Cardiac fibroblast (primary cell): ENCODE measurements around the gene ACADSB.

Experiments used
- DNase-seq, 2 donors: peaks; one replicate each; pipeline versions ENCODE4 v3.0.0 to v3.0.0-alpha.2; 2010; ENCODE audit warnings: low read depth in 2 of 2
- H3K4me3 ChIP-seq, 2 donors: replicated peaks in 1 of 2; 1 replicate in 1 of 2; 2 replicates in 1 of 2; pipeline ENCODE4 v1.5.1; 2011; ENCODE audit warnings: low read depth in 2 of 2, low read length in 2 of 2, mild to moderate bottlenecking in 2 of 2, moderate library complexity in 1 of 2
- TF ChIP-seq, protein P1 (sequence below): IDR thresholded peaks from one replicate; pipeline ENCODE4 v1.5.1; 2011; ENCODE audit warnings: low read depth, mild to moderate bottlenecking, low read length, inconsistent platforms

The ACADSB gene

DNA sequence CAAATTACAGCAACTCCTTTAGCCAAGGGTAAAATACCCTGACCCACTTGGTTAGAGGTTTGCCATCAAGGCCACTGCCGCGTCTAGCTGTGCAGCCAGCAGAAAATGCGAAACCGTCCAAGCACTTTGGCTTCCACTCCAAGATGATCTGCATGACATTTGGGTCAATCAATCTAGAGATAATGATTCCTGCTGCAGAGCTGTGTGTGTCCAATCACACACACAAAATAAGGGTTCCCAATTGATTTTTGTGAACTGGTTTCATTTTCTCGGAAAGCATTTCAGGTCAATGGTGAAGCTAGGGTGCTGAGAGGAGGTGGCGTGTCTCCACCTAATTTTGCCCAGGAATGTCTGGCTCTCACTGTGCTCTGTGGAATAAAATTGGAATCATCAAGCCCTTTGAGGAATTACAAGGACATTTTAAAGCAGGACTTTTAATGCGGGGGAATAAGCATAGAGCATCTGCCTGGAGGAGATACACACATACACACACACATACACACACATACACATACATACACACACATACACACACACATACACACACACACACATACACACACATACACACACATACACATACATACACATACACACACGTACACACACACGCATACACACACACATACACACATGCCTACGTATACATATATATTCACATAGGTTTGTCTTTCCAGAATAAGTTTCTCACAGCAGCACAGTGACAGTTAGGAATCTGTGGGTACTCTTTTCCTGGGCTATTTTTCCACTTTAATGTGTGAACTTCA, 59.5 kb downstream of the ACADSB start:
- DNase-seq, result no peak
- TF ChIP-seq, protein P1, sequence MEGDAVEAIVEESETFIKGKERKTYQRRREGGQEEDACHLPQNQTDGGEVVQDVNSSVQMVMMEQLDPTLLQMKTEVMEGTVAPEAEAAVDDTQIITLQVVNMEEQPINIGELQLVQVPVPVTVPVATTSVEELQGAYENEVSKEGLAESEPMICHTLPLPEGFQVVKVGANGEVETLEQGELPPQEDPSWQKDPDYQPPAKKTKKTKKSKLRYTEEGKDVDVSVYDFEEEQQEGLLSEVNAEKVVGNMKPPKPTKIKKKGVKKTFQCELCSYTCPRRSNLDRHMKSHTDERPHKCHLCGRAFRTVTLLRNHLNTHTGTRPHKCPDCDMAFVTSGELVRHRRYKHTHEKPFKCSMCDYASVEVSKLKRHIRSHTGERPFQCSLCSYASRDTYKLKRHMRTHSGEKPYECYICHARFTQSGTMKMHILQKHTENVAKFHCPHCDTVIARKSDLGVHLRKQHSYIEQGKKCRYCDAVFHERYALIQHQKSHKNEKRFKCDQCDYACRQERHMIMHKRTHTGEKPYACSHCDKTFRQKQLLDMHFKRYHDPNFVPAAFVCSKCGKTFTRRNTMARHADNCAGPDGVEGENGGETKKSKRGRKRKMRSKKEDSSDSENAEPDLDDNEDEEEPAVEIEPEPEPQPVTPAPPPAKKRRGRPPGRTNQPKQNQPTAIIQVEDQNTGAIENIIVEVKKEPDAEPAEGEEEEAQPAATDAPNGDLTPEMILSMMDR, result no peak
- H3K4me3 ChIP-seq, result no peak overlapping the region

DNA sequence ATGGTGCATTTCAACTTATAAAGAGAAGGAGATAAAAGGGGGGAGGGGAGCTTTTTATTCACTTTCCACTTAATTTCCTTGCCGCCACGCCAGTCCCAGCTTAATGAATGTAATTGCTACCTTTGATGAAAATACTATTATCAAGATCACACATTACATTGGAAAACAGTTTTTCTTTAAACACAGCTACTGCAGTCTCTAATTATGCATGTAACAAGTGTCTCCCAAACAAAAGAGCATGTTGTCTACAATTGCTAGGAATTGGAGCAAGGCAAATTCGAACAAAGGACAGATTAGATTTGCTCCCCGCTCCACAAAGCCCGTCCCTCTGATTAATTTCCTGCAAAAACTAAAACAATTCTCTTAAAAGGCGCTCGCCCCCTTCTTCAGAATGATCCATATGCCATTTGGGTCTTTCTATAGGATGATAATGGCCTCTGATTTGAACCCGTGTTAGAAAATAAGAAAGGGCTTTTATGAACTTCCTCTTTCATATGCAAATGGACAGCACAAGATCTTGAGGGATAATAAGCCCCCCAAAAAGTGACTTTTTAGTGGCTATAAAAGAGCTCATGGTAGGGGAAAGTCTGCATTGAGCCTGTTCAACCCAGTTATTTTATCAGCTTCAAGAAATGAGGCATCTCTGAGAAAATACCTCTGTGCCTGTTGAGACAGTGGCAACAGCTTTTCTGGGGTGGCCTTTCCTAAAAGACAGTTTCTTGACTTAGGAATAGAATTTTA, 60.6 kb downstream of the ACADSB start:
- no peak overlapping the region for H3K4me3 ChIP-seq

DNA sequence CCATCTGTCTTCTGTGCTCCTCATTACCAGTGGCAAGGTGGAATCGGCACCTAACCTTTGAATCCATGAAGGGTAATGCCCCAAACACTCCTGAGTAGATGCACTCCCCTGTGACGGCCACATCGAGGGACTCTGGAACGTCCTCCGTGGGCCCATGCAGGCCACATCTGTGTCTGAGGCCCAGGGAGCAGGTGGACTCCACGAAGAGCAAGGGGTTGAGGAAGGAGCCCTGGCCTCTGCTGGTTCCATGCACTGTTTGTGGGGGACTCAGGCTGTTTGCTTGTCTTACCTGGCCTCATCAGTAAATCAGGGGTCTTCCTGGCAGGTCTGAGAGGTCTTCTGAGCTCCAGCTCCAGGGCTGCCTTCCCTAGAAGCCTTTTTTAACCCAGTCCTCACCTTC, 64.4 kb downstream of the ACADSB start:
- TF ChIP-seq, protein P1, result no peak
- H3K4me3 ChIP-seq, result no peak overlapping the region
- DNase-seq, result no peak

More for the DNA sequence above, 60.6 kb downstream of the ACADSB start:
- TF ChIP-seq, protein P1, result no peak
- no peak for DNase-seq

DNA sequence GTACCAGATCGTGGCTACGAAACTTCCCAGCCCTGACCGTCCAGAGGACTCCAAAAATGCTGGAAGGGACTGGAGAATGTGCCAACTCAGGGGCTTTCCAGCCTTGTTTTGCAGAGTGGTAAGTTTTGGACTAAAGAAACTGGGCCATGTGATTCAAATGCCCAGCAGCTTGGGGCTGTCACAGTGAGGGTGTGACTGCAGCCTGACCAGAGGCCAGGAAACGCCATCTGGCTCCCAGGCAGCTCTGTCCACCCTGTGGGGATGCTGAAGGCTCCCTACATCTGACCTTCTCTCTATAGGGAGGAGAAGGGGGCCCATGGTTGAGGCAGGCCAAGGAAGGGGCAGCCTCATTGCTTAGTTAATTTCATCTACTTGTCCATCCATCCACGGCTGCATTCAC, 65.4 kb downstream of the ACADSB start:
- no peak overlapping the region for H3K4me3 ChIP-seq
- TF ChIP-seq, protein P1, result no peak
- no peak for DNase-seq

DNA sequence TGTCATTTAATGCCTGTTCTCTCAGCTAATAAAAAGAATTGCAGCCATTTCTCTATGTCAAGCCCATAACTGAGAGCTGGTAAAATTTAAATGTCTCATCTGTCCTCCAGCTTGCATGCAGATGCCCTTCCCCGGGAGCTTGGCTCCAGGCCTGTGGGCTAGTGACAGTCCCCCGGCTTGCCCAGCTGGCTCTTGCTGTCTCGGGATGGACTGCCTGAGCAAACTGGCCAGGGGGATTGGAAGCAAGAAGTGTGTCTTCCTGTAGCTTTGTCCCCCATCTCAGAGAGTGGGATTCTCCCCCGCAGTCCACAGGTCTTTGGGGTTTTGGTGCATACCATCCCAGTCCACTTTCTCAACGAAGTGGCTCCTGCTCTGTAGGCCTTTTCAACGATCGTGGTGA, 73.1 kb downstream of the ACADSB start:
- no peak for DNase-seq
- TF ChIP-seq, protein P1, result no peak
- no peak overlapping the region for H3K4me3 ChIP-seq

DNA sequence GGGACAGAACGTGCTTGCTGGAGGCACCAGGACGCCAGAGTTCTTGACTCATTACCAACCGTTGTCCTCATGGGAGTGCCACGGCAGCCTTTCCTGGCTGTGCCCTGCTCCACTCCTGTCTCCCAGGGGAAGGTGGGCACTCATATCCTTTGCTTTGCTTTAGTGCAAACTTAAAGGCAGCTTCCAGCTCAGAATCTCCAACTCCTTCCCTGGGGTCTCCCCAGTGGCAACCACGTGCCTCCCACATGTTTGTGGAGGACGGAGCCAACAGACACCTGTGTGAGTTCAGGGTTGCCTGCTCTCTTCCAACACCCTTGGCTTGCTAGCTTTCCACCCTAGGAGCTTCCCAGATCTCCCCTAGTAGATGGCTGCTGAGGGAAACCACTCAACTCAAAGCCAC, 75.0 kb downstream of the ACADSB start:
- no peak overlapping the region for H3K4me3 ChIP-seq
- TF ChIP-seq, protein P1, result no peak
- no peak for DNase-seq
